ENCODE data around the gene CRACR2A.

- TF ChIP-seq EZH2 (IDR thresholded peaks at IDR 0.05; ENCODE audit: low read length, unreplicated experiment) (no peak), CTCF (conservative IDR thresholded peaks at IDR 0.05; ENCODE audit: low read depth, low read length) (no peak)
Observed at GRCh38 chr12:3593906-3594483, 158.9 kb downstream of the CRACR2A start.
